HEK293 (cell line): ENCODE results near the gene SDHAF1.
A peak's percentile ranks its signal among the peaks of the same experiment; 100 is the strongest.
"Not testable (repeated sequence)": the region's sequence is repeated elsewhere in the genome, so short reads cannot be mapped to it uniquely, and the experiment has no call there.

Experiments used
- CTCF ChIA-PET: fragments of 350-600 bp; formaldehyde crosslinking; extraction: SDS; loops from one replicate; lab custom pipeline; 2021; ENCODE audit warnings: antibody characterized with exemption; lab: Yijun Ruan, JAX
- POLR2A ChIA-PET: fragments of 300-600 bp; formaldehyde crosslinking; extraction: SDS; loops from one replicate; lab custom pipeline; 2020; ENCODE audit warnings: antibody characterized with exemption, inconsistent platforms; lab: Yijun Ruan, JAX
- H3K27ac ChIP-seq: fragments of 200-500 bp; sonication (Bioruptor generic); 2 replicates; pipeline ENCODE4 v1.5.1; 2014; ENCODE audit warnings: low read depth, low read length, control low read depth, inconsistent platforms; ENCODE audit errors: extremely low read depth
- H3K36me3 ChIP-seq, 2 experiments: fragments of 200-500 bp in 1 of 2; sonication (Bioruptor generic) in 1 of 2; 1 replicate in 1 of 2; 2 replicates in 1 of 2; pipeline ENCODE4 v1.5.1; 2014 to 2017; ENCODE audit warnings: inconsistent platforms in 2 of 2, low read length in 2 of 2; ENCODE audit not compliant: control insufficient read depth in 2 of 2, insufficient read depth in 1 of 2
- H3K4me1 ChIP-seq: fragments of 200-500 bp; sonication (Bioruptor generic); 2 replicates; pipeline ENCODE4 v1.5.1; 2014; ENCODE audit warnings: mild to moderate bottlenecking, low read length, inconsistent platforms; ENCODE audit not compliant: control insufficient read depth, insufficient read depth
- H3K4me3 ChIP-seq: 2 replicates; pipeline ENCODE4 v1.5.1; 2011; ENCODE audit warnings: low read depth, mild to moderate bottlenecking, control low read depth, low read length, moderate library complexity
- H3K9me3 ChIP-seq: fragments of 200-500 bp; sonication (Bioruptor generic); 2 replicates; pipeline ENCODE4 v1.5.1; 2014; ENCODE audit warnings: low read depth, low read length, inconsistent platforms; ENCODE audit not compliant: control insufficient read depth, insufficient read depth
- MEIS1 ChIP-seq: sonication (generic); formaldehyde crosslinking; IDR thresholded peaks from 2 replicates; pipeline ENCODE4 v1.8.1; 2022; ENCODE audit warnings: missing genetic modification reagents, mild to moderate bottlenecking, borderline replicate concordance
- REST ChIP-seq: fragments of 450-650 bp; formaldehyde crosslinking; IDR thresholded peaks from 2 replicates; pipeline ENCODE4 v1.5.1; 2016; ENCODE audit warnings: missing biosample characterization, missing genetic modification characterization
- SCRT2 ChIP-seq: fragments of 450-650 bp; formaldehyde crosslinking; IDR thresholded peaks from 2 replicates; pipeline ENCODE4 v1.5.1; 2016; ENCODE audit warnings: missing biosample characterization, missing genetic modification characterization
- YY2 ChIP-seq: fragments of 450-650 bp; formaldehyde crosslinking; IDR thresholded peaks from 2 replicates; pipeline ENCODE4 v1.5.1; 2016; ENCODE audit warnings: missing biosample characterization, missing genetic modification characterization
- ZBTB1 ChIP-seq: fragments of 450-650 bp; formaldehyde crosslinking; IDR thresholded peaks from 2 replicates; pipeline ENCODE4 v1.5.1; 2016; ENCODE audit warnings: missing biosample characterization, missing genetic modification characterization
- ZBTB48 ChIP-seq: fragments of 450-650 bp; formaldehyde crosslinking; IDR thresholded peaks from 2 replicates; pipeline ENCODE4 v1.5.1; 2016; ENCODE audit warnings: missing biosample characterization, missing genetic modification characterization
- ZNF112 ChIP-seq: fragments of 450-650 bp; formaldehyde crosslinking; IDR thresholded peaks from 2 replicates; pipeline ENCODE4 v1.5.0; 2017; ENCODE audit warnings: missing biosample characterization, missing genetic modification characterization
- ZNF184 ChIP-seq: fragments of 450-650 bp; IDR thresholded peaks from 2 replicates; pipeline ENCODE4 v1.5.1; 2018; ENCODE audit warnings: missing biosample characterization, mild to moderate bottlenecking, missing genetic modification characterization
- ZNF280D ChIP-seq: fragments of 450-650 bp; formaldehyde crosslinking; IDR thresholded peaks from 2 replicates; pipeline ENCODE4 v1.5.1; 2016; ENCODE audit warnings: missing biosample characterization, missing genetic modification characterization
- ZNF362 ChIP-seq: fragments of 450-650 bp; formaldehyde crosslinking; IDR thresholded peaks from 2 replicates; pipeline ENCODE4 v1.5.1; 2016; ENCODE audit warnings: missing biosample characterization, missing genetic modification characterization
- ZNF394 ChIP-seq: fragments of 450-650 bp; formaldehyde crosslinking; IDR thresholded peaks from 2 replicates; pipeline ENCODE4 v1.5.1; 2016; ENCODE audit warnings: missing biosample characterization, missing genetic modification characterization, mild to moderate bottlenecking, moderate library complexity, borderline replicate concordance
- ZNF623 ChIP-seq: fragments of 450-650 bp; formaldehyde crosslinking; IDR thresholded peaks from 2 replicates; pipeline ENCODE4 v1.5.1; 2016; ENCODE audit warnings: missing biosample characterization, missing genetic modification characterization
- ZNF664 ChIP-seq: fragments of 450-650 bp; formaldehyde crosslinking; IDR thresholded peaks from 2 replicates; pipeline ENCODE4 v1.5.1; 2016; ENCODE audit warnings: missing biosample characterization, missing genetic modification characterization

Gene SDHAF1

GRCh38 chr19:35955881-35956634, 38.9 kb upstream of the SDHAF1 start:
- Histone ChIP-seq H3K4me3 (no peak overlapping the region), H3K9me3 (no peaks in the 10 kb centered on the region), H3K27ac (no peak overlapping the region), H3K36me3 (no peaks in the 10 kb centered on the region), H3K4me1 (peaks cover 8% of the 10 kb centered on the region)
- POLR2A ChIA-PET = interaction anchor here (0.7 kb wide), 2 partner anchors 25 to 69 kb away, joined by 3 to 9 read pairs; no protein-coding TSS in a partner anchor
- CTCF ChIA-PET = interaction anchor here (0.7 to 1.4 kb wide), 5 partner anchors 7 to 1591 kb away, joined by 3 to 4 read pairs (median 3); partner anchors contain the start of gene GPI
- TF ChIP-seq ZNF623 (tag by site-specific recombination) = peak; percentile 46
- TF ChIP-seq ZBTB1 (tag by site-specific recombination) = no peak
- TF ChIP-seq REST (tag by site-specific recombination) = no peak
- peak; percentile 83 for TF ChIP-seq ZNF664 (tag by site-specific recombination)
- no peak for TF ChIP-seq MEIS1 (CRISPR knock-in tag)
- TF ChIP-seq YY2 (tag by site-specific recombination) = no peak
- TF ChIP-seq ZBTB48 (tag by site-specific recombination) = no peak
- peak; percentile 100 for TF ChIP-seq ZNF184 (tag by site-specific recombination)
- peak; percentile 83 for TF ChIP-seq ZNF280D (tag by site-specific recombination)
- no peak for TF ChIP-seq ZNF362 (tag by site-specific recombination)

- H3K9me3 ChIP-seq, H3K27ac ChIP-seq, H3K4me3 ChIP-seq, H3K36me3 ChIP-seq, H3K4me1 ChIP-seq: not testable (repeated sequence)
- ChIA-PET POLR2A (interaction anchor here (0.9 kb wide), 1 partner anchor 9 kb away, joined by 3 read pairs; no protein-coding TSS in a partner anchor), CTCF (interaction anchor here (0.6 to 1.4 kb wide), 6 partner anchors 14 to 364 kb away, joined by 3 to 5 read pairs (median 4); no protein-coding TSS in a partner anchor)
- TF ChIP-seq SCRT2 (tag by site-specific recombination) (0 out of 2 replicates have a peak, but pooled peaks have one; percentile 6), ZNF394 (tag by site-specific recombination) (peak; percentile 94), ZNF112 (tag by site-specific recombination) (0 out of 2 replicates have a peak, but pooled peaks have one; percentile 20)
Observed at GRCh38 chr19:35957411-35957810, 37.6 kb upstream of the SDHAF1 start.
